Activated naive CD8-positive, alpha-beta T cell treated with anti-CD3 and anti-CD28 coated beads, Interleukin-2, amount 10 ng/mL, durations not matched to agents 7 days and 5 days (primary cell): Measurements from ENCODE around the gene ANTXR1. TPM values are rescaled to one million over a fixed set of nuclear protein-coding genes. Genes with fewer than 3 reads are reported as not detected.

Experiments used
- ATAC-seq: fragments of 150-1000 bp; cut with Tn5 transposase; one replicate; pipeline ENCODE4 v1.10.0; 2021; ENCODE audit warnings: low read depth, moderate library complexity
- POLR2A ChIA-PET: fragments of 350-600 bp; sonication (Branson Sonifier 250); formaldehyde crosslinking; loops from one replicate; lab custom pipeline; 2021; ENCODE audit warnings: antibody characterized with exemption; lab: Charles Lee
- DNase-seq: peaks from one replicate; pipeline ENCODE4 v3.0.0; 2021
- H3K27ac Mint-ChIP-seq: one replicate; pipeline ENCODE4 v1.8.0; 2022; ENCODE audit warnings: mild to moderate bottlenecking, mixed read lengths
- H3K27me3 Mint-ChIP-seq: one replicate; pipeline ENCODE4 v1.8.0; 2022; ENCODE audit warnings: mild to moderate bottlenecking, moderate library complexity, mixed read lengths
- H3K36me3 Mint-ChIP-seq: one replicate; pipeline ENCODE4 v1.8.0; 2021; ENCODE audit warnings: mild to moderate bottlenecking, mixed read lengths
- H3K4me1 Mint-ChIP-seq: one replicate; pipeline ENCODE4 v1.8.0; 2021; ENCODE audit warnings: mixed read lengths
- H3K4me3 Mint-ChIP-seq: one replicate; pipeline ENCODE4 v1.8.0; 2022; ENCODE audit warnings: mild to moderate bottlenecking, moderate library complexity, mixed read lengths
- H3K9me3 Mint-ChIP-seq: one replicate; pipeline ENCODE4 v1.8.0; 2021; ENCODE audit warnings: mixed read lengths
- total RNA-seq, 2 experiments: library from RNA; stranded (reverse); gene quantifications; one replicate each; pipeline ENCODE4 v1.2.3, GENCODE V29; 2021

ANTXR1 gene
- total RNA-seq, 2 experiments from 2014 or later: 0.09 to 0.11 TPM

DNA sequence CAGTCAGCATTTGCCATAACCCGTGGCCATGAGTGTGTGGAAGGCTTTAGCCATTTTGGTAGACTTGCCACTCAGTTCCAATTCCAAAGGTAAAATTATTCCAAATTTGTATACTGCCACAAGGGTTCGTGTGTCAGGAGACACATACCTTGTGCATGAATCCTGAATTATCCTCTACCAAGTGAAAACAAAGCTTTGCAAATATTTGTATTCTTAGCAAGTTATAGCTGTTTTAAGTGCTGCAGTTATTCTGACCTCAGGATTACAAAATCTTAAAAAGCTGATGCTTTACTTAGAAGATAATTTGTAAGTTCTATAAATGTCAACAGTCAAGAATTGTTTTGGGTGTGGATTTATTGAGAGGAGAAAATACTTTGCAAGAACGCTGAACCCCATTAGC lies 100.6 kb downstream of the ANTXR1 start:
- DNase-seq (no peak), ATAC-seq (no peak)
- Mint-ChIP-seq H3K36me3 (no peaks in the 10 kb centered on the region), H3K4me3 (no peak overlapping the region), H3K4me1 (no peaks in the 10 kb centered on the region), H3K9me3 (no peaks in the 10 kb centered on the region), H3K27me3 (peaks cover 17% of the 10 kb centered on the region), H3K27ac (no peak overlapping the region)
- POLR2A ChIA-PET: no interaction called here

DNA sequence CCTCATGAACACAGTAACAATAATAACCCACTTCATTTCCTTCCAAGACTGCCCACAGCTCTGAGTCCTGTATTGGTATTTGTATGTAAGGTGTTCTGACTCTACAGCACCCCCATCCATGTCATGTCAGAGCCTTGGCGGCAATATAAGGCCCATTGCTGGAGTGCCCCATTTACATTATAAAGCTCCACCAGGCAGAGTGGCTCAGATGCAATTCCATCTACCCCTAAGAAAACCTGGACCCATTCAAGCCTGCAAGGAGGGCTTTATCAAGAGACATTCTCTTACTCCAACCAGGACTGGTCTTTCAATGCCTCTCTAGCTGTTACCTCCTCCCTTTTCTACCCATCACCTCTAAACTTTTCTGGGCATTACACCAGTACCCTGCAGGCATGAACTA lies 101.6 kb downstream of the ANTXR1 start:
- ATAC-seq: no peak
- Mint-ChIP-seq H3K36me3 (no peaks in the 10 kb centered on the region), H3K27ac (no peak overlapping the region), H3K27me3 (peaks cover 16% of the 10 kb centered on the region), H3K4me1 (peaks cover 3% of the 10 kb centered on the region), H3K9me3 (no peaks in the 10 kb centered on the region), H3K4me3 (no peak overlapping the region)
- no peak for DNase-seq
- POLR2A ChIA-PET: no interaction called here

DNA sequence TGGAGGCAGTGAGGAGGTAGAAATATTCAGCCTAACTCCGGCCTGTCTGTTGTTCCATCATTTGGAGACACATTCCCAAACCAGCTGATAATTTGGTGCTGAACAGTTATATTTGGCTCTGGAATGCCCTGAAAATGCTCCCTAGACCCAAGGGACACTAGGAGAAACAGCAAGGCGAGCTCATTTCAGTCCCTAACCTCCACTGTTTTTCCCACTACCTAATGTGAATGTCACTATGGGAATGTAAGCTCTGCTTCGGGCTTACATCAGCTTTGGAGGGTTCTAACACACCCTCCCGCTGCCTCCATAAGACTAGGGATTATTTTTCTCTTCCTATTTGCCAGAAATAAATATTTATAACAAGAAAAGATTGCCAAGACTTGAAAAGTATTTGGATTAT lies 103.5 kb downstream of the ANTXR1 start:
- DNase-seq: no peak

GRCh38 chr2:69118609-69119008 lies 105.6 kb downstream of the ANTXR1 start:
- POLR2A ChIA-PET: no interaction called here
- no peak for DNase-seq
- H3K9me3 Mint-ChIP-seq: no peaks in the 10 kb centered on the region

More for the DNA sequence above, 103.5 kb downstream of the ANTXR1 start:
- no peak overlapping the region for H3K4me3 Mint-ChIP-seq
- no peak for ATAC-seq
- POLR2A ChIA-PET: no interaction called here
- H3K27ac Mint-ChIP-seq: no peak overlapping the region
- H3K27me3 Mint-ChIP-seq: peaks cover 9% of the 10 kb centered on the region
- H3K36me3 Mint-ChIP-seq: no peaks in the 10 kb centered on the region
- no peaks in the 10 kb centered on the region for H3K9me3 Mint-ChIP-seq
- H3K4me1 Mint-ChIP-seq: peaks cover 7% of the 10 kb centered on the region

GRCh38 chr2:69119104-69119894 lies 106.3 kb downstream of the ANTXR1 start:
- Mint-ChIP-seq H3K36me3 (no peaks in the 10 kb centered on the region), H3K4me3 (no peak overlapping the region), H3K4me1 (peaks cover 7% of the 10 kb centered on the region), H3K27me3 (peaks cover 5% of the 10 kb centered on the region), H3K27ac (no peak overlapping the region), H3K9me3 (no peaks in the 10 kb centered on the region)
- POLR2A ChIA-PET: no interaction called here
- DNase-seq (peak; percentile 34), ATAC-seq (no peak)

More at GRCh38 chr2:69118609-69119008, 105.6 kb downstream of the ANTXR1 start:
- H3K4me3 Mint-ChIP-seq: no peak overlapping the region
- H3K27me3 Mint-ChIP-seq: peaks cover 4% of the 10 kb centered on the region
- no peaks in the 10 kb centered on the region for H3K36me3 Mint-ChIP-seq
- H3K27ac Mint-ChIP-seq: no peak overlapping the region
- no peak for ATAC-seq
- peaks cover 7% of the 10 kb centered on the region for H3K4me1 Mint-ChIP-seq

DNA sequence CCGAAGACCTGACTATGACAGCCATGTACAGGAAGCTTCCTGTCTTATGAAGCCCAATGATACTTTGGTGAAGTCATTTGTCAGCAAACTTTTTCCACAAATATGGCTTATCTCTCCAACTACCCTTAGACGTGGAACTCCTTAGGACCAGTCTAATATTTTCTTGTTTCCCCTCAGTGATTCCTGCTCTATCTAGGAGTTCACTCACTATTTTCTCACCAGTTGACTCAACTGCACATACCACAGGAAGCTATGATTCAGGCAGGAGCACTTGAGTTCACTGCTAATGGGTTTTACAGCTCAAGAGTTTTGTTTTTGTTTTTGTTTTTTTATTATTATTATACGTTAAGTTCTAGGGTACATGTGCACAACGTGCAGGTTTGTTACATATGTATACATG lies 109.3 kb downstream of the ANTXR1 start:
- H3K27me3 Mint-ChIP-seq: peaks cover 6% of the 10 kb centered on the region

DNA sequence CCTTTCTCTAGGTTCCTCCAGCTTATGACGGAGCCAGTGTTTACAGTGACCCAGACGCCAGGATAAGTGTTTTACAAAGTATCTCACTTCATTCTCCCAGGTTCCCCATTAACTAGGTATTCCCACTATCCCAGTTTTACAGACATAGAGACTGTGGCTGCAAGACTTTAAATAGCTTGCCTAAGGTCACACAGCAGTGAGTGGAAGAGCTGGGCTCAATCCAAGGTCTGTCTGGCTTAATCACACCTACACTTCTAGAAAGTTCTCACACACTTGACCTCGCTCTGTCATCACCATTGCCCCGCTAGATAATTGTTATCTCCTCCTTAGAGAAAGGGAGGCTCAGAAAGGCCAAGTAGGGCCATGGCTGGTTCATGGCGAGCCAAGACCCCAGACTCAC lies 110.2 kb downstream of the ANTXR1 start:
- Mint-ChIP-seq H3K36me3 (no peaks in the 10 kb centered on the region), H3K27me3 (peaks cover 7% of the 10 kb centered on the region), H3K27ac (no peak overlapping the region), H3K4me3 (no peak overlapping the region), H3K9me3 (no peaks in the 10 kb centered on the region), H3K4me1 (peaks cover 10% of the 10 kb centered on the region)
- POLR2A ChIA-PET: no interaction called here
- no peak for DNase-seq
- no peak for ATAC-seq

More for the DNA sequence above, 109.3 kb downstream of the ANTXR1 start:
- Mint-ChIP-seq H3K9me3 (no peaks in the 10 kb centered on the region), H3K4me1 (peaks cover 10% of the 10 kb centered on the region), H3K27ac (no peak overlapping the region), H3K4me3 (no peak overlapping the region), H3K36me3 (no peaks in the 10 kb centered on the region)
- no peak for ATAC-seq
- POLR2A ChIA-PET: no interaction called here
- DNase-seq: no peak

DNA sequence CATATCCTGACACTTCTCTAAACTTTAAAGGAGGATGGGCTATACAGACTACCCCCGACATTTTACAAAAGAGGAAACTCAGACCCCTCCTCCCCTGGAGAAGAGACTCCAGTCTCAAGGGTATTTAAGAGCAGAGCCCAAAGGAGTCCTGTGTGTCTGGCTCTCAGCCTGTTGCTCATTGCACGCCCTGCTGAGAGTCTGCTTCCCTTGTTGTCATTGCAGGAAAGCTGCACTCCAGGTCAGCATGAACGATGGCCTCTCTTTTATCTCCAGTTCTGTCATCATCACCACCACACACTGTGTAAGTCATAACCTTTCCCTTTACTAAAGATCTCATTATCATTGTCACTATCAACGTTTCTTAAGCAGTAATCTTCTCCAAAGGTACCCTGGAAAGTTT lies 111.4 kb downstream of the ANTXR1 start:
- Mint-ChIP-seq H3K36me3 (no peaks in the 10 kb centered on the region), H3K27me3 (peaks cover 10% of the 10 kb centered on the region), H3K9me3 (no peaks in the 10 kb centered on the region), H3K4me3 (no peak overlapping the region), H3K27ac (no peak overlapping the region), H3K4me1 (peaks cover 9% of the 10 kb centered on the region)
- ATAC-seq: no peak
- POLR2A ChIA-PET: no interaction called here
- no peak for DNase-seq

DNA sequence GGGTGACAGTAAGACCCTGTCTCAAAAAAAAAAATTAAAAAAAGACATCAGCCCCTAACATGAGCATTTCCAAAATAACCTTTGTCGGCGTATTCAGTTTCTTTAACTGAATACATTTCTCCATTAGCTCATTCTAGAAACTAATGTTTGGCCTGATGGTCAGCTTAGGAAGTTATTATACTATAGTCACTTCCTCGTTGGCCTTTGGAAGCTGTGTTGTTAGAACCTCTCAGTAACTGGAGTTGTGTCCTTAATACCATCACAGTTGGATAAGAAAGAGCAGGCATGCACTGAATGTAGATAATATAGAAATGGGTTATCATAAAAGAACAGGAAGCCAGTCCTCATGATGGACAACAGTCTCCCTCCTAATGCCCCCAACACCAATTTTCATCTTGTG lies 112.8 kb downstream of the ANTXR1 start:
- Mint-ChIP-seq H3K9me3 (no peaks in the 10 kb centered on the region), H3K36me3 (no peaks in the 10 kb centered on the region), H3K4me1 (peaks cover 3% of the 10 kb centered on the region), H3K27me3 (peaks cover 12% of the 10 kb centered on the region), H3K27ac (no peak overlapping the region), H3K4me3 (no peak overlapping the region)
- DNase-seq (no peak), ATAC-seq (no peak)
- POLR2A ChIA-PET: no interaction called here

- POLR2A ChIA-PET: no interaction called here
- no peak overlapping the region for H3K27ac Mint-ChIP-seq
- peaks cover 11% of the 10 kb centered on the region for H3K27me3 Mint-ChIP-seq
- no peak for DNase-seq
- no peaks in the 10 kb centered on the region for H3K9me3 Mint-ChIP-seq
- no peak overlapping the region for H3K4me3 Mint-ChIP-seq
- H3K36me3 Mint-ChIP-seq: no peaks in the 10 kb centered on the region
- peaks cover 3% of the 10 kb centered on the region for H3K4me1 Mint-ChIP-seq
- no peak for ATAC-seq
Observed at GRCh38 chr2:69126341-69126740, 113.4 kb downstream of the ANTXR1 start.

DNA sequence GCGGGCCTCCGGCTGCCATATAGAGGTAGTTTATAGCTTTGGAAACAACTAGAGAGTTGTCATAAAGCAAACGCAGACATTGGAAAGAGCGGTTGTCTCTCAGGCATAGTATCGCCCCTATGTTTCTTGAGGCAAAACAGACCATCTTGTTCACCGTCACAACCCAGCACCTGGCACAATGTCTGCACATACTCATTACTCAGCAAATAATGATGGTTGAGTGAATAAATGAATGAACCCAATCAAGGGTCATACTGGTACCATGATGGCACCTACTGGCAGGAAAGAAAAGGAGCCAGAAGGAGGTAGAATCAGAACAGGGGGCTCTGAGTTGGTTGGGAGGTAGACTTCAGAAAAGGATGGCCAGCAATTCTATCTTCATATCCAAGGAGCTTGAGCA lies 118.5 kb downstream of the ANTXR1 start:
- no peak for DNase-seq
- POLR2A ChIA-PET: no interaction called here
- H3K4me3 Mint-ChIP-seq: no peak overlapping the region
- H3K27ac Mint-ChIP-seq: no peak overlapping the region
- H3K4me1 Mint-ChIP-seq: peaks cover 3% of the 10 kb centered on the region
- peaks cover 9% of the 10 kb centered on the region for H3K27me3 Mint-ChIP-seq
- no peak for ATAC-seq
- no peaks in the 10 kb centered on the region for H3K9me3 Mint-ChIP-seq
- no peaks in the 10 kb centered on the region for H3K36me3 Mint-ChIP-seq

GRCh38 chr2:69131983-69132675 lies 119.2 kb downstream of the ANTXR1 start:
- peaks cover 12% of the 10 kb centered on the region for H3K27me3 Mint-ChIP-seq
- no peak for DNase-seq
- no peaks in the 10 kb centered on the region for H3K4me1 Mint-ChIP-seq
- no peaks in the 10 kb centered on the region for H3K9me3 Mint-ChIP-seq
- H3K4me3 Mint-ChIP-seq: no peak overlapping the region
- no peak for ATAC-seq
- no peak overlapping the region for H3K27ac Mint-ChIP-seq
- POLR2A ChIA-PET: no interaction called here
- no peaks in the 10 kb centered on the region for H3K36me3 Mint-ChIP-seq

GRCh38 chr2:69132960-69133590 lies 120.1 kb downstream of the ANTXR1 start:
- Mint-ChIP-seq H3K27ac (no peak overlapping the region), H3K9me3 (no peaks in the 10 kb centered on the region), H3K4me1 (no peaks in the 10 kb centered on the region), H3K4me3 (no peak overlapping the region), H3K27me3 (peaks cover 12% of the 10 kb centered on the region), H3K36me3 (no peaks in the 10 kb centered on the region)
- ATAC-seq: no peak
- POLR2A ChIA-PET: no interaction called here
- DNase-seq: no peak

DNA sequence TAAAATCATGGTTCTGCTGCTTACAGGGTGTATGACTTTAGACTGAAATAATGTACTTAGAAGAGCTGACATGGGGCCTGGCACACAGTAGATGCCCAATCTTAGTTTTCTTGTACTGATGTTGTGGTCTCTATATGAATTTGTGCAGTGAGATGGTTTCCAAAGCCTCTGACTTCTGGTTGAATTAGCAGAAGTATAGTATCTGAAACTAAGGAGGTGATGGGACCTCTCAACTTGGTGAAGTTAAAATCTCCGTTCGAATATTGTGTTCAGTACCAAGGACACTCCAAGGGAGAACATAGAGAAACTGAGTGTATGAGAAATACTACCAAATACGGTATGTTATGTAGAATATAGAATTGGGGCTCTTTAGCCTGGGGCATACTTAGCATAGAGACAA lies 120.9 kb downstream of the ANTXR1 start:
- POLR2A ChIA-PET: no interaction called here
- no peaks in the 10 kb centered on the region for H3K36me3 Mint-ChIP-seq
- DNase-seq: no peak
- no peaks in the 10 kb centered on the region for H3K9me3 Mint-ChIP-seq
- peaks cover 9% of the 10 kb centered on the region for H3K27me3 Mint-ChIP-seq
- ATAC-seq: no peak
- no peak overlapping the region for H3K27ac Mint-ChIP-seq
- H3K4me1 Mint-ChIP-seq: no peaks in the 10 kb centered on the region
- no peak overlapping the region for H3K4me3 Mint-ChIP-seq
